ENCODE results near the gene CFAP58.
"Not testable (repeated sequence)": the region's sequence is repeated elsewhere in the genome, so short reads cannot be mapped to it uniquely, and the experiment has no call there.

Gene CFAP58

GRCh38 chr10:104450490-104450889 lies 96.9 kb downstream of the CFAP58 start:
- DNase-seq (ENCODE audit: extremely low read depth, low read depth): no peak
- TF ChIP-seq CTCF (IDR thresholded peaks at IDR 0.05; ENCODE audit: low read depth, low read length): no peak

- no peak for DNase-seq (ENCODE audit: extremely low read depth, low read depth)
- no peak for TF ChIP-seq CTCF (IDR thresholded peaks at IDR 0.05; ENCODE audit: low read depth, low read length)
These were observed 97.3 kb downstream of the CFAP58 start for GRCh38 chr10:104450954-104451353.

GRCh38 chr10:104452977-104453376 lies 99.3 kb downstream of the CFAP58 start:
- TF ChIP-seq CTCF (IDR thresholded peaks at IDR 0.05; ENCODE audit: low read depth, low read length): no peak
- DNase-seq (ENCODE audit: extremely low read depth, low read depth): no peak

- TF ChIP-seq CTCF (IDR thresholded peaks at IDR 0.05; ENCODE audit: low read depth, low read length): no peak
- no peak for DNase-seq (ENCODE audit: extremely low read depth, low read depth)
These were observed 103.3 kb downstream of the CFAP58 start for GRCh38 chr10:104456802-104457542.

- DNase-seq (ENCODE audit: extremely low read depth, low read depth): no peak
- no peak for TF ChIP-seq CTCF (IDR thresholded peaks at IDR 0.05; ENCODE audit: low read depth, low read length)
These were observed 103.9 kb downstream of the CFAP58 start for GRCh38 chr10:104457543-104457828.

GRCh38 chr10:104465575-104465974 lies 111.9 kb downstream of the CFAP58 start:
- DNase-seq (ENCODE audit: extremely low read depth, low read depth): not testable (repeated sequence)

- DNase-seq (ENCODE audit: extremely low read depth, low read depth): not testable (repeated sequence)
These were observed 115.2 kb downstream of the CFAP58 start for GRCh38 chr10:104468818-104469217.

GRCh38 chr10:104472505-104472904 lies 118.9 kb downstream of the CFAP58 start:
- DNase-seq (ENCODE audit: extremely low read depth, low read depth): no peak

More at GRCh38 chr10:104472505-104472904, 118.9 kb downstream of the CFAP58 start:
- no peak for TF ChIP-seq CTCF (IDR thresholded peaks at IDR 0.05; ENCODE audit: low read depth, low read length)

All from AG09319 (cell line).